SK-N-SH (cell line): ENCODE data around the gene ZBTB4. TPM values are rescaled to one million over a fixed set of nuclear protein-coding genes. Genes with fewer than 3 reads are reported as not detected.

ENCODE experiments used
- CTCF ChIA-PET: fragments of 300-600, 350-600 bp; formaldehyde crosslinking; extraction: SDS; loops from one replicate; lab custom pipeline; 2021; lab: Yijun Ruan, JAX
- POLR2A ChIA-PET: fragments of 350-600 bp; sonication (Branson Sonifier 250); formaldehyde crosslinking; extraction: SDS; loops from one replicate; lab custom pipeline; 2020; ENCODE audit warnings: antibody characterized with exemption, inconsistent platforms; lab: Yijun Ruan, JAX
- DNase-seq: peaks from one replicate; pipeline ENCODE4 v3.0.0; 2012
- H2AFZ ChIP-seq: fragments of 200-600 bp; sonication (generic); 2 replicates; pipeline ENCODE4 v1.8.1; 2016; ENCODE audit warnings: antibody characterized with exemption, mild to moderate bottlenecking, low read depth
- H3F3A ChIP-seq: fragments of 200-600 bp; sonication (generic); replicated peaks from 2 replicates; pipeline ENCODE3; 2016; ENCODE audit warnings: antibody characterized with exemption, mild to moderate bottlenecking; ENCODE audit not compliant: insufficient read depth
- H3K27ac ChIP-seq, 2 experiments: fragments of 200-500 bp in 1 of 2; fragments of 200-600 bp in 1 of 2; sonication (Bioruptor generic) in 1 of 2; sonication (generic), shearing (Covaris generic) in 1 of 2; 2 replicates each; pipeline versions ENCODE4 v1.5.1 to v1.6.1; 2014 to 2016; ENCODE audit warnings: low read depth in 2 of 2, inconsistent platforms in 1 of 2, low read length in 1 of 2, mild to moderate bottlenecking in 1 of 2, mixed read lengths in 1 of 2
- H3K27me3 ChIP-seq: fragments of 200-600 bp; sonication (generic), shearing (Covaris generic); 2 replicates; pipeline ENCODE4 v1.6.1; 2016; ENCODE audit warnings: mixed run types; ENCODE audit not compliant: insufficient read depth
- H3K36me3 ChIP-seq, 2 experiments: fragments of 200-500 bp in 1 of 2; fragments of 200-600 bp in 1 of 2; sonication (Bioruptor generic) in 1 of 2; sonication (generic) in 1 of 2; replicated peaks in 1 of 2; 2 replicates each; pipeline versions ENCODE3 to v1.5.1; 2014 to 2016; ENCODE audit warnings: low read length in 1 of 2, mild to moderate bottlenecking in 1 of 2; ENCODE audit not compliant: insufficient read depth in 2 of 2, control insufficient read depth in 1 of 2
- H3K4me1 ChIP-seq, 2 experiments: fragments of 200-500 bp in 1 of 2; fragments of 200-600 bp in 1 of 2; sonication (Bioruptor generic) in 1 of 2; sonication (generic), shearing (Covaris generic) in 1 of 2; 2 replicates each; pipeline versions ENCODE4 v1.5.1 to v1.6.1; 2014 to 2016; ENCODE audit warnings: low read depth in 1 of 2, low read length in 1 of 2, mixed run types in 1 of 2; ENCODE audit not compliant: insufficient read depth in 2 of 2, control insufficient read depth in 1 of 2
- H3K4me2 ChIP-seq: fragments of 200-600 bp; sonication (generic), shearing (Covaris generic); 2 replicates; pipeline ENCODE4 v1.6.1; 2017; ENCODE audit warnings: mixed run types
- H3K4me3 ChIP-seq, 2 experiments: fragments of 200-500 bp in 1 of 2; fragments of 200-600 bp in 1 of 2; sonication (Bioruptor generic) in 1 of 2; sonication (generic), shearing (Covaris generic) in 1 of 2; 2 replicates each; pipeline versions ENCODE4 v1.5.1 to v1.8.1; 2014 to 2016; ENCODE audit warnings: low read depth in 2 of 2, inconsistent platforms in 1 of 2, low read length in 1 of 2, mild to moderate bottlenecking in 1 of 2, mixed read lengths in 1 of 2, moderate library complexity in 1 of 2
- H3K79me2 ChIP-seq: fragments of 200-600 bp; sonication (generic); 2 replicates; pipeline ENCODE4 v1.8.1; 2017; ENCODE audit warnings: mild to moderate bottlenecking; ENCODE audit not compliant: insufficient read depth
- H3K9ac ChIP-seq: fragments of 200-600 bp; sonication (generic); 2 replicates; pipeline ENCODE4 v1.6.1; 2017; ENCODE audit warnings: mixed run types
- H3K9me2 ChIP-seq: fragments of 200-600 bp; sonication (generic); 2 replicates; pipeline ENCODE4 v1.6.1; 2017; ENCODE audit warnings: mixed run types
- H3K9me3 ChIP-seq: fragments of 200-600 bp; sonication (generic); 2 replicates; pipeline ENCODE4 v1.6.1; 2017; ENCODE audit warnings: mixed run types, mild to moderate bottlenecking, moderate library complexity
- H4K20me1 ChIP-seq: fragments of 200-600 bp; sonication (generic); 2 replicates; pipeline ENCODE4 v1.6.1; 2017; ENCODE audit warnings: mild to moderate bottlenecking, mixed run types; ENCODE audit not compliant: insufficient read depth
- CHD2 ChIP-seq: fragments of 150-350 bp; IDR thresholded peaks from 2 replicates; pipeline ENCODE4 v1.6.1; 2018; ENCODE audit warnings: low read length; ENCODE audit not compliant: partially characterized antibody
- ELF1 ChIP-seq: IDR thresholded peaks from 2 replicates; pipeline ENCODE4 v1.4.0; 2012
- EP300 ChIP-seq, 2 experiments: IDR thresholded peaks; 2 replicates each; pipeline versions ENCODE4 v1.4.0 to v1.6.1; 2012; ENCODE audit warnings: borderline replicate concordance in 1 of 2, low read depth in 1 of 2, low read length in 1 of 2
- FOXJ3 ChIP-seq: sonication (generic); formaldehyde crosslinking; IDR thresholded peaks from 2 replicates; pipeline ENCODE4 v1.5.1; 2020; ENCODE audit warnings: mild to moderate bottlenecking, missing genetic modification reagents
- FOXM1 ChIP-seq: IDR thresholded peaks from 2 replicates; pipeline ENCODE4 v1.4.0; 2012; ENCODE audit warnings: low read depth, mild to moderate bottlenecking
- MEF2A ChIP-seq: IDR thresholded peaks from 2 replicates; pipeline ENCODE4 v1.4.0; 2012; ENCODE audit warnings: low read depth, borderline replicate concordance
- MXI1 ChIP-seq: IDR thresholded peaks from 2 replicates; pipeline ENCODE4 v1.6.1; 2012; ENCODE audit warnings: mild to moderate bottlenecking, low read depth, low read length, improper control_type of control experiment
- POLR2AphosphoS5 ChIP-seq: IDR thresholded peaks from 2 replicates; pipeline ENCODE4 v1.6.1; 2012; ENCODE audit warnings: low read depth, low read length
- RAD21 ChIP-seq: IDR thresholded peaks from 2 replicates; pipeline ENCODE4 v1.6.1; 2012; ENCODE audit warnings: mild to moderate bottlenecking, low read length
- RCOR1 ChIP-seq: fragments of 150-350 bp; IDR thresholded peaks from 2 replicates; pipeline ENCODE4 v1.6.1; 2017; ENCODE audit warnings: antibody characterized with exemption, low read length
- RXRA ChIP-seq: IDR thresholded peaks from 2 replicates; pipeline ENCODE4 v1.4.0; 2012; ENCODE audit warnings: low read depth, mild to moderate bottlenecking, borderline replicate concordance
- SIN3A ChIP-seq: IDR thresholded peaks from 2 replicates; pipeline ENCODE4 v1.6.1; 2012; ENCODE audit warnings: low read depth, mild to moderate bottlenecking, low read length, moderate library complexity, borderline replicate concordance
- TCF12 ChIP-seq: IDR thresholded peaks from 2 replicates; pipeline ENCODE4 v1.4.0; 2012
- YY1 ChIP-seq: IDR thresholded peaks from 2 replicates; pipeline ENCODE4 v1.4.0; 2012; ENCODE audit warnings: low read depth, mild to moderate bottlenecking
- WGBS: methylation state at CpG from one replicate; pipeline ENCODE4 v1.1.6; 2017; ENCODE audit warnings: low lambda C conversion rate; 5-methylcytosine and 5-hydroxymethylcytosine counted together
- polyA plus RNA-seq, 3 experiments: library from polyadenylated mRNA; depleted of rRNA; stranded (reverse); fragments of >200 nt; gene quantifications; 2 replicates each; pipeline ENCODE4 v1.2.3, GENCODE V29; 2012
- TF ChIP-seq, protein P1 (sequence below): fragments of 150-350 bp; IDR thresholded peaks from 2 replicates; pipeline ENCODE4 v1.6.1; 2016; ENCODE audit warnings: mild to moderate bottlenecking, low read depth, low read length
- TF ChIP-seq, protein P2 (sequence below): IDR thresholded peaks from 2 replicates; pipeline ENCODE4 v1.4.0; 2012; ENCODE audit warnings: low read depth, borderline replicate concordance
- TF ChIP-seq, protein P3 (sequence below): fragments of 200-600 bp; sonication (generic); IDR thresholded peaks from 2 replicates; pipeline ENCODE4 v1.6.1; 2017; ENCODE audit warnings: antibody characterized with exemption, mild to moderate bottlenecking, moderate library complexity
- TF ChIP-seq, protein P4 (sequence below): IDR thresholded peaks from 2 replicates; pipeline ENCODE4 v1.4.0; 2012; ENCODE audit warnings: low read depth
- TF ChIP-seq, protein P5 (sequence below): IDR thresholded peaks from 2 replicates; pipeline ENCODE4 v1.6.1; 2012; ENCODE audit warnings: mild to moderate bottlenecking, low read depth, low read length, moderate library complexity

ZBTB4 gene
- polyA plus RNA-seq, 1 of the 3 experiments (the other 2 are of a cell fraction): 12.8 TPM

DNA sequence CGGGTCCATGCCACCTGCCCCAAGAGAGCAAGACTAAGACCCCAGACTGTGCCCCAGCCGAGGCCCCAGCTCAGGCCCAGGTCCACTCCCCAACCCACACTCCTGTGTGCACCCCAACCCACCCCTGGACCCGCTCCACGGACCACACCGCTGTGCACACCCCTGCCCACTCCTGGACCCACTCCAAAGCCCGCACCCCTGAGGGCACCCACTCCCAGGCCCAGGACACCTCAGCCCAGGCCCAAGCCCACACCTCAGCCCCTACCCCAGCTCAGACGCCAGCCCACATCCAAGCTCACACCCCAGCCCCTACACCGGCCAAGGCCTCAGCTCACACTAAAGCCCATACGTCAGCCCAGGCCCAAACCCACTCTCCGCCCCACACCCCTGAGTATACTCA, 49.7 kb downstream of the ZBTB4 start:
- H3F3A ChIP-seq: peaks cover 6% of the 10 kb centered on the region
- no peaks in the 10 kb centered on the region for H3K9me3 ChIP-seq
- 78% methylated on average over 9 of the region's 10 CpGs for whole genome bisulfite sequencing
- H2AFZ ChIP-seq: no peak overlapping the region
- DNase-seq: no peak
- no peak overlapping the region for H3K4me3 ChIP-seq
- CTCF ChIA-PET: interaction anchor here (0.6 to 0.8 kb wide), 2 partner anchors 61 to 77 kb away, joined by 3 read pairs; partner anchors contain the start of gene KCTD11
- no peak overlapping the region for H3K27ac ChIP-seq
- H3K9me2 ChIP-seq: no peaks in the 10 kb centered on the region
- no peak overlapping the region for H3K9ac ChIP-seq
- no peaks in the 10 kb centered on the region for H4K20me1 ChIP-seq
- H3K27me3 ChIP-seq: no peaks in the 10 kb centered on the region
- no peaks in the 10 kb centered on the region for H3K4me1 ChIP-seq
- H3K36me3 ChIP-seq: no peaks in the 10 kb centered on the region
- TF ChIP-seq RAD21: no peak
- TF ChIP-seq SIN3A: no peak
- TF ChIP-seq, protein P1, sequence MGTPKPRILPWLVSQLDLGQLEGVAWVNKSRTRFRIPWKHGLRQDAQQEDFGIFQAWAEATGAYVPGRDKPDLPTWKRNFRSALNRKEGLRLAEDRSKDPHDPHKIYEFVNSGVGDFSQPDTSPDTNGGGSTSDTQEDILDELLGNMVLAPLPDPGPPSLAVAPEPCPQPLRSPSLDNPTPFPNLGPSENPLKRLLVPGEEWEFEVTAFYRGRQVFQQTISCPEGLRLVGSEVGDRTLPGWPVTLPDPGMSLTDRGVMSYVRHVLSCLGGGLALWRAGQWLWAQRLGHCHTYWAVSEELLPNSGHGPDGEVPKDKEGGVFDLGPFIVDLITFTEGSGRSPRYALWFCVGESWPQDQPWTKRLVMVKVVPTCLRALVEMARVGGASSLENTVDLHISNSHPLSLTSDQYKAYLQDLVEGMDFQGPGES: no peak
- no peak for TF ChIP-seq TCF12
- no peak for TF ChIP-seq RXRA
- no peak for TF ChIP-seq EP300 (IDR thresholded peaks at IDR 0.05; ENCODE audit: borderline replicate concordance in 1 of 2, low read depth in 1 of 2, low read length in 1 of 2)
- TF ChIP-seq, protein P2, sequence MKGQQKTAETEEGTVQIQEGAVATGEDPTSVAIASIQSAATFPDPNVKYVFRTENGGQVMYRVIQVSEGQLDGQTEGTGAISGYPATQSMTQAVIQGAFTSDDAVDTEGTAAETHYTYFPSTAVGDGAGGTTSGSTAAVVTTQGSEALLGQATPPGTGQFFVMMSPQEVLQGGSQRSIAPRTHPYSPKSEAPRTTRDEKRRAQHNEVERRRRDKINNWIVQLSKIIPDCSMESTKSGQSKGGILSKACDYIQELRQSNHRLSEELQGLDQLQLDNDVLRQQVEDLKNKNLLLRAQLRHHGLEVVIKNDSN: no peak
- TF ChIP-seq FOXM1: no peak
- no peak for TF ChIP-seq YY1
- no peak for TF ChIP-seq MEF2A
- no peak for TF ChIP-seq CHD2
- TF ChIP-seq, protein P3, sequence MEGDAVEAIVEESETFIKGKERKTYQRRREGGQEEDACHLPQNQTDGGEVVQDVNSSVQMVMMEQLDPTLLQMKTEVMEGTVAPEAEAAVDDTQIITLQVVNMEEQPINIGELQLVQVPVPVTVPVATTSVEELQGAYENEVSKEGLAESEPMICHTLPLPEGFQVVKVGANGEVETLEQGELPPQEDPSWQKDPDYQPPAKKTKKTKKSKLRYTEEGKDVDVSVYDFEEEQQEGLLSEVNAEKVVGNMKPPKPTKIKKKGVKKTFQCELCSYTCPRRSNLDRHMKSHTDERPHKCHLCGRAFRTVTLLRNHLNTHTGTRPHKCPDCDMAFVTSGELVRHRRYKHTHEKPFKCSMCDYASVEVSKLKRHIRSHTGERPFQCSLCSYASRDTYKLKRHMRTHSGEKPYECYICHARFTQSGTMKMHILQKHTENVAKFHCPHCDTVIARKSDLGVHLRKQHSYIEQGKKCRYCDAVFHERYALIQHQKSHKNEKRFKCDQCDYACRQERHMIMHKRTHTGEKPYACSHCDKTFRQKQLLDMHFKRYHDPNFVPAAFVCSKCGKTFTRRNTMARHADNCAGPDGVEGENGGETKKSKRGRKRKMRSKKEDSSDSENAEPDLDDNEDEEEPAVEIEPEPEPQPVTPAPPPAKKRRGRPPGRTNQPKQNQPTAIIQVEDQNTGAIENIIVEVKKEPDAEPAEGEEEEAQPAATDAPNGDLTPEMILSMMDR: no peak
- no peak for TF ChIP-seq RCOR1
- no peak for TF ChIP-seq ELF1
- no peak for TF ChIP-seq FOXJ3
- TF ChIP-seq, all 33 proteins: peak for 0
- H3K4me2 ChIP-seq: no peak overlapping the region
- POLR2A ChIA-PET: no interaction called here
- H3K79me2 ChIP-seq: no peaks in the 10 kb centered on the region

DNA sequence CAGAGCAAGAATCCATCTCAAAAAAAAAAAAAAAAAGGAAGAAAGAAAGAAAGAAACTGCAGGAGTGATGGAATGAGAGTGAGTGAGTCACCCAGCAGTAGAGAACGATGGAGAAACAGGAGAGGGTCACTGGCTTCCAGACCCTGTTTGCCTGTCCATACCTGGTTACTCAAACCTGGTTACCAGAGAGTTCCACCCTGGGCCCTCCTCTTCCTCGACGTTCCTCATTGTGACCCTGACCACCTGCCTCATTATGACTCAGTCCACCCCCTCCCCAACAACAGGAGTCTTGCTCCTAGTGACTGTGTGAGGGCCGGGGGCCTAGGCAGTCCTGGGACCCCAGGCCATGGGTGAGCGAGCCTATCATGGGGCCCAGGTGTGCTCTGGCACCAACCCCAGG, 50.9 kb downstream of the ZBTB4 start, which contains the start of gene SPEM3:
TSS of gene SPEM3 (plus strand) at position 301 of the 400 bp plus-strand sequence. CDS start at position 347, 46 bp downstream.
- CTCF ChIA-PET: no interaction called here

More for the DNA sequence above, 50.9 kb downstream of the ZBTB4 start, which contains the start of gene SPEM3:
- no peak for DNase-seq
- H3K36me3 ChIP-seq: no peaks in the 10 kb centered on the region
- no peak within 1 kb of the TSS for H3K4me2 ChIP-seq
- H3K9ac ChIP-seq: no peak within 1 kb of the TSS
- TF ChIP-seq, protein P2: no peak
- TF ChIP-seq POLR2AphosphoS5 (no peak), TCF12 (no peak), MXI1 (no peak), RAD21 (no peak), RCOR1 (no peak)
- TF ChIP-seq, protein P4, sequence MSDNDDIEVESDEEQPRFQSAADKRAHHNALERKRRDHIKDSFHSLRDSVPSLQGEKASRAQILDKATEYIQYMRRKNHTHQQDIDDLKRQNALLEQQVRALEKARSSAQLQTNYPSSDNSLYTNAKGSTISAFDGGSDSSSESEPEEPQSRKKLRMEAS: no peak
- TF ChIP-seq, protein P5, sequence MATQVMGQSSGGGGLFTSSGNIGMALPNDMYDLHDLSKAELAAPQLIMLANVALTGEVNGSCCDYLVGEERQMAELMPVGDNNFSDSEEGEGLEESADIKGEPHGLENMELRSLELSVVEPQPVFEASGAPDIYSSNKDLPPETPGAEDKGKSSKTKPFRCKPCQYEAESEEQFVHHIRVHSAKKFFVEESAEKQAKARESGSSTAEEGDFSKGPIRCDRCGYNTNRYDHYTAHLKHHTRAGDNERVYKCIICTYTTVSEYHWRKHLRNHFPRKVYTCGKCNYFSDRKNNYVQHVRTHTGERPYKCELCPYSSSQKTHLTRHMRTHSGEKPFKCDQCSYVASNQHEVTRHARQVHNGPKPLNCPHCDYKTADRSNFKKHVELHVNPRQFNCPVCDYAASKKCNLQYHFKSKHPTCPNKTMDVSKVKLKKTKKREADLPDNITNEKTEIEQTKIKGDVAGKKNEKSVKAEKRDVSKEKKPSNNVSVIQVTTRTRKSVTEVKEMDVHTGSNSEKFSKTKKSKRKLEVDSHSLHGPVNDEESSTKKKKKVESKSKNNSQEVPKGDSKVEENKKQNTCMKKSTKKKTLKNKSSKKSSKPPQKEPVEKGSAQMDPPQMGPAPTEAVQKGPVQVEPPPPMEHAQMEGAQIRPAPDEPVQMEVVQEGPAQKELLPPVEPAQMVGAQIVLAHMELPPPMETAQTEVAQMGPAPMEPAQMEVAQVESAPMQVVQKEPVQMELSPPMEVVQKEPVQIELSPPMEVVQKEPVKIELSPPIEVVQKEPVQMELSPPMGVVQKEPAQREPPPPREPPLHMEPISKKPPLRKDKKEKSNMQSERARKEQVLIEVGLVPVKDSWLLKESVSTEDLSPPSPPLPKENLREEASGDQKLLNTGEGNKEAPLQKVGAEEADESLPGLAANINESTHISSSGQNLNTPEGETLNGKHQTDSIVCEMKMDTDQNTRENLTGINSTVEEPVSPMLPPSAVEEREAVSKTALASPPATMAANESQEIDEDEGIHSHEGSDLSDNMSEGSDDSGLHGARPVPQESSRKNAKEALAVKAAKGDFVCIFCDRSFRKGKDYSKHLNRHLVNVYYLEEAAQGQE: no peak
- POLR2A ChIA-PET: no interaction called here
- no peaks in the 10 kb centered on the region for H3K9me3 ChIP-seq
- H3K27me3 ChIP-seq: no peaks in the 10 kb centered on the region
- H3K9me2 ChIP-seq: no peaks in the 10 kb centered on the region
- no peak within 1 kb of the TSS for H3K27ac ChIP-seq
- no peaks in the 10 kb centered on the region for H3F3A ChIP-seq
- 62% methylated on average over 3 of the region's 5 CpGs for WGBS
- no peaks in the 10 kb centered on the region for H3K4me1 ChIP-seq
- H4K20me1 ChIP-seq: no peaks in the 10 kb centered on the region
- no peak within 1 kb of the TSS for H3K4me3 ChIP-seq
- H2AFZ ChIP-seq: no peak within 1 kb of the TSS
- H3K79me2 ChIP-seq: no peaks in the 10 kb centered on the region
